Measurements from ENCODE around the gene TBC1D3B.
"Not testable (repeated sequence)": the region's sequence is repeated elsewhere in the genome, so short reads cannot be mapped to it uniquely, and the experiment has no call there.

The TBC1D3B gene

DNA sequence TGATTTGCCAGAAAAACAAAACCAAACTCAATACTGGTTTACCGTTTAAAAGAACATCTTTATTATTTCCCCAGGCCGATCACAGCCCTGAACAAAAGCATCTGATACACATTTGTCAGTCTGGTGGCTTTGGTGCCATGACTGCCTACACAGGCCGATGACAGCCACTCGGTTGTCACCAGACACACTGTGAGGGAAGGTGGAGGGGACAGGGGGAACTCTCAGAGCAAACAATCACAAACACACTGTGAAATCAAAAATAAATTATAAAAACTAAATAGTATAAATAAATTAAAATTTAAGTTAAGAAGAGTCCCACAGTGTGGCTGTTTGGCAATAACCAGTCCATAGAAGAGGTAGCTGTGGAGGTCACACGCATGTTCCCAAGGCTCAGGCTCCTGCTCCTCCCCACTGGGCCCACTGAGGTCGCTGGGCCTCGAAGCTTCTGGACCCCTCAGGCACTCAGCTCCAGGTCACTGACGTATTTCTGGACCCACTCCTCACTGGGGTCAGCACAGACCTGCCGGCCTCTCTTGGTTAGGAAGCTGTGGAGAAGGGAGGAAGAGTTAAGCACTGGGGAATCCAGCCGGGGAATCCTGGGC is 18.5 kb upstream of the TBC1D3B start:
- CTCF ChIA-PET; H3K27ac ChIP-seq (ENCODE audit: extremely low read depth, low read depth, low read length); POLR2A ChIA-PET; H3K4me1 ChIP-seq (ENCODE audit: control insufficient read depth, insufficient read depth, low read length); H3K9me3 ChIP-seq (ENCODE audit: control insufficient read depth, insufficient read depth, low read depth, low read length); H3K4me3 ChIP-seq (ENCODE audit: low read depth, low read length); H3K36me3 ChIP-seq (ENCODE audit: control insufficient read depth in 2 of 2, insufficient read depth in 1 of 2, low read length in 2 of 2): not testable (repeated sequence)

- H3K9me3 ChIP-seq (ENCODE audit: control insufficient read depth, insufficient read depth, low read depth, low read length); POLR2A ChIA-PET; H3K4me3 ChIP-seq (ENCODE audit: low read depth, low read length); CTCF ChIA-PET; H3K4me1 ChIP-seq (ENCODE audit: control insufficient read depth, insufficient read depth, low read length); H3K27ac ChIP-seq (ENCODE audit: extremely low read depth, low read depth, low read length); H3K36me3 ChIP-seq (ENCODE audit: control insufficient read depth in 2 of 2, insufficient read depth in 1 of 2, low read length in 2 of 2): not testable (repeated sequence)
Observed at GRCh38 chr17:36194147-36194831, 17.9 kb upstream of the TBC1D3B start.

GRCh38 chr17:36193216-36193775 is 16.9 kb upstream of the TBC1D3B start:
- TF ChIP-seq ZFHX2 (tag by site-specific recombination; conservative IDR thresholded peaks at IDR 0.05): no peak
- no peak for TF ChIP-seq ZNF555 (tag by site-specific recombination; conservative IDR thresholded peaks at IDR 0.05)
- TF ChIP-seq ZNF366 (tag by site-specific recombination; conservative IDR thresholded peaks at IDR 0.05): no peak
- no peak for TF ChIP-seq ZNF157 (tag by site-specific recombination; IDR thresholded peaks at IDR 0.05)
- no peak for TF ChIP-seq ZBTB49 (tag by site-specific recombination; IDR thresholded peaks at IDR 0.05; ENCODE audit: low read depth)
- TF ChIP-seq ZNF184 (tag by site-specific recombination; IDR thresholded peaks at IDR 0.05): no peak
- no peak for TF ChIP-seq ZNF747 (tag by site-specific recombination; IDR thresholded peaks at IDR 0.05)
- TF ChIP-seq ZNF202 (tag by site-specific recombination; IDR thresholded peaks at IDR 0.05; ENCODE audit: borderline replicate concordance): no peak
- no peak for TF ChIP-seq MEIS1 (CRISPR knock-in tag; IDR thresholded peaks at IDR 0.05; ENCODE audit: borderline replicate concordance)
- TF ChIP-seq TRIM28 (IDR thresholded peaks at IDR 0.05; ENCODE audit: borderline replicate concordance, low read length): no peak
- no peak for TF ChIP-seq ZNF121 (tag by site-specific recombination; IDR thresholded peaks at IDR 0.05)
- no peak for TF ChIP-seq ZNF324 (tag by site-specific recombination; IDR thresholded peaks at IDR 0.05)
- TF ChIP-seq, protein P1, sequence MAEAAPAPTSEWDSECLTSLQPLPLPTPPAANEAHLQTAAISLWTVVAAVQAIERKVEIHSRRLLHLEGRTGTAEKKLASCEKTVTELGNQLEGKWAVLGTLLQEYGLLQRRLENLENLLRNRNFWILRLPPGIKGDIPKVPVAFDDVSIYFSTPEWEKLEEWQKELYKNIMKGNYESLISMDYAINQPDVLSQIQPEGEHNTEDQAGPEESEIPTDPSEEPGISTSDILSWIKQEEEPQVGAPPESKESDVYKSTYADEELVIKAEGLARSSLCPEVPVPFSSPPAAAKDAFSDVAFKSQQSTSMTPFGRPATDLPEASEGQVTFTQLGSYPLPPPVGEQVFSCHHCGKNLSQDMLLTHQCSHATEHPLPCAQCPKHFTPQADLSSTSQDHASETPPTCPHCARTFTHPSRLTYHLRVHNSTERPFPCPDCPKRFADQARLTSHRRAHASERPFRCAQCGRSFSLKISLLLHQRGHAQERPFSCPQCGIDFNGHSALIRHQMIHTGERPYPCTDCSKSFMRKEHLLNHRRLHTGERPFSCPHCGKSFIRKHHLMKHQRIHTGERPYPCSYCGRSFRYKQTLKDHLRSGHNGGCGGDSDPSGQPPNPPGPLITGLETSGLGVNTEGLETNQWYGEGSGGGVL (tag by site-specific recombination; IDR thresholded peaks at IDR 0.05): no peak
- TF ChIP-seq, protein P2, sequence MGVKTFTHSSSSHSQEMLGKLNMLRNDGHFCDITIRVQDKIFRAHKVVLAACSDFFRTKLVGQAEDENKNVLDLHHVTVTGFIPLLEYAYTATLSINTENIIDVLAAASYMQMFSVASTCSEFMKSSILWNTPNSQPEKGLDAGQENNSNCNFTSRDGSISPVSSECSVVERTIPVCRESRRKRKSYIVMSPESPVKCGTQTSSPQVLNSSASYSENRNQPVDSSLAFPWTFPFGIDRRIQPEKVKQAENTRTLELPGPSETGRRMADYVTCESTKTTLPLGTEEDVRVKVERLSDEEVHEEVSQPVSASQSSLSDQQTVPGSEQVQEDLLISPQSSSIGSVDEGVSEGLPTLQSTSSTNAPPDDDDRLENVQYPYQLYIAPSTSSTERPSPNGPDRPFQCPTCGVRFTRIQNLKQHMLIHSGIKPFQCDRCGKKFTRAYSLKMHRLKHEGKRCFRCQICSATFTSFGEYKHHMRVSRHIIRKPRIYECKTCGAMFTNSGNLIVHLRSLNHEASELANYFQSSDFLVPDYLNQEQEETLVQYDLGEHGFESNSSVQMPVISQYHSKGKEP (tag by site-specific recombination; IDR thresholded peaks at IDR 0.05): no peak
- no peak for TF ChIP-seq EGR2 (tag by site-specific recombination; IDR thresholded peaks at IDR 0.05; ENCODE audit: low read depth)
- TF ChIP-seq ZNF350 (tag by site-specific recombination; IDR thresholded peaks at IDR 0.05): no peak
- TF ChIP-seq ZNF169 (tag by site-specific recombination; IDR thresholded peaks at IDR 0.05): no peak
- TF ChIP-seq ZXDB (tag by site-specific recombination; IDR thresholded peaks at IDR 0.05): no peak
- TF ChIP-seq ZSCAN18 (tag by site-specific recombination; IDR thresholded peaks at IDR 0.05): no peak
- no peaks in the 10 kb centered on the region for H3K36me3 ChIP-seq (ENCODE audit: control insufficient read depth in 2 of 2, insufficient read depth in 1 of 2, low read length in 2 of 2)
- ChIA-PET POLR2A (no interaction called here), CTCF (no interaction called here)
- H3K4me1 ChIP-seq (ENCODE audit: control insufficient read depth, insufficient read depth, low read length): no peaks in the 10 kb centered on the region
- no peak overlapping the region for H3K4me3 ChIP-seq (ENCODE audit: low read depth, low read length)
- H3K27ac ChIP-seq (ENCODE audit: extremely low read depth, low read depth, low read length): no peak overlapping the region
- H3K9me3 ChIP-seq (ENCODE audit: control insufficient read depth, insufficient read depth, low read depth, low read length): no peaks in the 10 kb centered on the region

DNA sequence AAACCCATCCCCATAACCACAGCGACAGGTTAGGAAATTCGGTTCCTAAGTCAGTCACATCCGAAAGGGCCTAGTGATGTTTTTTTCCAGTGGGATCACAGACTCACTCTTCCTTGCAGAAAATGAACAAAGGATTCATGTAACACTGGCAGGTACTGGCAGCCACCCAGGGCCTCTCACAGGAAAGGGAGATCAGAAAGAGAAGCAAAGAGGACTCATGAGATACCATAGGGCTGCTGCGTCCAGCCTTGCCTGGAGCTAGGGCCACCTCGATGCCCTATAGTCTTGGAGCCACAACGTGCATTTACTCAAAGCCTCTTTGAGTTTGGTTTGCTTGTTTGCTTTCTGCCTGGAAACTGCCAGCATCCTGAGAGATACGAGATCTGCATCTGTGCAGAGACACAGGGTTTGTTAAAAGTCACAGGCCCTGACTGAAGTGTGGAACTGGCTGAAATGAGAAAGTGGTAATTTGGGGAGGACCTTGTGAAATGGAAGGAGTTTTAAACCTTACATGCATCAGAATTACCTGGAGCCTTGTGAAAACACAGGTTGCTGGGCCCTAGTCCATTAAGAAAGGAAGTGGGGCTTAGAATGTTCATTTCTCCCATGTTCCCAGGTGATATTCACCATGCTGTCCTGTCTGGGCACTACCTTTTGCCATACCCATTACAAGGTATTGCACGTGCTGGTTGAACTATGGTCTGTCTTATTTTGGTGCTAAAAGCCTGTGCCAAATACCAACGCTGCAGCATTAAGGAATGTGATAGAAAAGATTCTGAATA is 14.3 kb upstream of the TBC1D3B start:
- H3K36me3 ChIP-seq (ENCODE audit: control insufficient read depth in 2 of 2, insufficient read depth in 1 of 2, low read length in 2 of 2); POLR2A ChIA-PET; H3K27ac ChIP-seq (ENCODE audit: extremely low read depth, low read depth, low read length); CTCF ChIA-PET; H3K4me3 ChIP-seq (ENCODE audit: low read depth, low read length); H3K4me1 ChIP-seq (ENCODE audit: control insufficient read depth, insufficient read depth, low read length); H3K9me3 ChIP-seq (ENCODE audit: control insufficient read depth, insufficient read depth, low read depth, low read length): not testable (repeated sequence)

Measured in HEK293 (cell line).